IPS-20b (cell line): ENCODE data around the gene NUP214.
A peak's percentile ranks its signal among the peaks of the same experiment; 100 is the strongest.
"Not testable (repeated sequence)": the region's sequence is repeated elsewhere in the genome, so short reads cannot be mapped to it uniquely, and the experiment has no call there.

Source experiments
- H3K27ac ChIP-seq: one replicate; pipeline ENCODE4 v1.5.1; 2013; ENCODE audit warnings: low read length
- H3K27me3 ChIP-seq: 2 replicates; pipeline ENCODE4 v1.6.1; 2013; ENCODE audit warnings: mild to moderate bottlenecking, low read length, inconsistent platforms; ENCODE audit not compliant: insufficient read depth
- H3K36me3 ChIP-seq: 2 replicates; pipeline ENCODE4 v1.6.1; 2013; ENCODE audit warnings: low read depth, mild to moderate bottlenecking, inconsistent platforms, low read length, moderate library complexity; ENCODE audit not compliant: insufficient read depth
- H3K4me1 ChIP-seq: 2 replicates; pipeline ENCODE4 v1.6.1; 2013; ENCODE audit warnings: mild to moderate bottlenecking, control low read depth, inconsistent platforms, low read length, moderate library complexity; ENCODE audit not compliant: insufficient read depth
- H3K4me3 ChIP-seq: 2 replicates; pipeline ENCODE4 v1.5.1; 2013; ENCODE audit warnings: mild to moderate bottlenecking, low read length, inconsistent platforms
- H3K9ac ChIP-seq: 2 replicates; pipeline ENCODE4 v1.6.1; 2013; ENCODE audit warnings: low read depth, mild to moderate bottlenecking, inconsistent platforms, low read length, moderate library complexity
- H3K9me3 ChIP-seq: 2 replicates; pipeline ENCODE4 v1.6.1; 2013; ENCODE audit warnings: mild to moderate bottlenecking, low read depth, low read length, inconsistent platforms; ENCODE audit not compliant: insufficient read depth

Gene NUP214

GRCh38 chr9:131111186-131111853 is 14.1 kb upstream of the NUP214 start:
- Histone ChIP-seq H3K27ac (peak overlapping the region; percentile 80), H3K4me3 (no peak overlapping the region), H3K4me1 (peaks cover 10% of the 10 kb centered on the region; the same call in 1 of the 2 replicates), H3K36me3 (peaks cover 68% of the 10 kb centered on the region), H3K27me3 (no peaks in the 10 kb centered on the region), H3K9me3 (no peaks in the 10 kb centered on the region), H3K9ac (peak overlapping the region; percentile 58; the same call in 1 of the 2 replicates)

DNA sequence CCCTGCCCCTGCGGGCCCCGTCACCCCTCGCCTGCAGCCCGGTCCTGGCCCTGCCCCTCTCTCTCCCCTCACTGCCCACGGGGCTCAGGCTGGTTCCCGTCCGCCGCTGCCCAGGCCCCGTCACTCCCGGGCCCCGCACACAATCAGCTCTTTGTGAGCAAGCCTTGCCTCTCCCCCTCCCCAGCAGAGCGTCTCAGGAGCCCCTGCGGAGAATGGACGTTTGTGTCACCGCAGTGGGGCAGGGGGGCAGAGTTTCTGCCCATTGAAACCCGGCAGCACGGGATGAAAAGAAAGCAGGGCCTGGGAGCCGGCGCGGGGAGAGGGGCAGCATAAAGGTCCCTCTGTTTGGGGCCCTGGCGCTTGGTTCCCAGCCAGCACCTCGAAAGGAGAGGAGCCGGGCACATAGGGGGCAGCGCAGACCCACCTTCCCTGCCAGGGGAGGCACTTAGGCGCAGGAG is 13.5 kb upstream of the NUP214 start:
- peaks cover 67% of the 10 kb centered on the region; the same call in 1 of the 2 replicates for H3K36me3 ChIP-seq
- peak overlapping the region; percentile 58; the same call in 1 of the 2 replicates for H3K9ac ChIP-seq
- no peaks in the 10 kb centered on the region for H3K27me3 ChIP-seq
- peak overlapping the region; percentile 80 for H3K27ac ChIP-seq
- H3K4me1 ChIP-seq = peaks cover 10% of the 10 kb centered on the region; the same call in 1 of the 2 replicates
- H3K9me3 ChIP-seq = no peaks in the 10 kb centered on the region
- no peak overlapping the region for H3K4me3 ChIP-seq

- H3K4me1 ChIP-seq = peaks cover 10% of the 10 kb centered on the region; the same call in 1 of the 2 replicates
- no peak overlapping the region for H3K4me3 ChIP-seq
- peaks cover 67% of the 10 kb centered on the region for H3K36me3 ChIP-seq
- H3K9ac ChIP-seq = peak overlapping the region; percentile 58; the same call in 1 of the 2 replicates
- peak overlapping the region; percentile 17 for H3K27ac ChIP-seq
- H3K27me3 ChIP-seq = no peaks in the 10 kb centered on the region
- no peaks in the 10 kb centered on the region for H3K9me3 ChIP-seq
Measured at GRCh38 chr9:131112374-131113154, 12.8 kb upstream of the NUP214 start.

GRCh38 chr9:131113655-131114054 is 11.7 kb upstream of the NUP214 start:
- Histone ChIP-seq H3K27me3 (no peaks in the 10 kb centered on the region), H3K4me3 (no peak overlapping the region), H3K9me3 (no peaks in the 10 kb centered on the region), H3K27ac (no peak overlapping the region), H3K36me3 (peaks cover 68% of the 10 kb centered on the region), H3K4me1 (peaks cover 10% of the 10 kb centered on the region; the same call in 1 of the 2 replicates), H3K9ac (no peak overlapping the region)

GRCh38 chr9:131114084-131114535 is 11.3 kb upstream of the NUP214 start:
- H3K36me3 ChIP-seq = peaks cover 68% of the 10 kb centered on the region
- no peak overlapping the region for H3K9ac ChIP-seq
- peaks cover 10% of the 10 kb centered on the region; the same call in 1 of the 2 replicates for H3K4me1 ChIP-seq
- no peaks in the 10 kb centered on the region for H3K9me3 ChIP-seq
- H3K27ac ChIP-seq = no peak overlapping the region
- H3K27me3 ChIP-seq = no peaks in the 10 kb centered on the region
- no peak overlapping the region for H3K4me3 ChIP-seq

DNA sequence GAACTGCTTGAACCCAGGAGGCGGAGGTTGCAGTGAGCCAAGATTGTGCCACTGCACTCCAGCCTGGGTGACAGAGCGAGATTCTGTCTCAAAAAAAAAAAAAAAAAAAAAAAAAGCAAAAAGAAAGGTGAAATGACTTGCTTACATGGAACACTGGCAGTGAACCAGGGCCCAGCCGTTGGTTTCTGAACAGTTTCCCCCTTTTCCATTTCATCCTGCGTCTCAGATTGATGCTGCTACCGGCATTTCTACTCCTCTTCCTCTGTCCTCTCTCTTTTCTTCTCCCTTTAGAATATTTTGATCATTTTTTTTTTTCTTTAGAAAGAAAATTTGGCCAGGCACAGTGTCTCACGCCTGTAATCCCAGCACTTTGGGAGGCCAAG is 10.0 kb upstream of the NUP214 start:
- H3K4me1 ChIP-seq, H3K27ac ChIP-seq, H3K27me3 ChIP-seq, H3K9me3 ChIP-seq, H3K4me3 ChIP-seq, H3K9ac ChIP-seq: not testable (repeated sequence)
- H3K36me3 ChIP-seq = peaks cover 74% of the 10 kb centered on the region

GRCh38 chr9:131116281-131117120 is 8.9 kb upstream of the NUP214 start:
- H3K4me3 ChIP-seq = no peak overlapping the region
- H3K9ac ChIP-seq = no peak overlapping the region
- H3K27ac ChIP-seq = no peak overlapping the region
- no peaks in the 10 kb centered on the region for H3K27me3 ChIP-seq
- peaks cover 86% of the 10 kb centered on the region for H3K36me3 ChIP-seq
- peaks cover 4% of the 10 kb centered on the region; the same call in 1 of the 2 replicates for H3K4me1 ChIP-seq
- no peaks in the 10 kb centered on the region for H3K9me3 ChIP-seq

- Histone ChIP-seq H3K4me3 (no peak overlapping the region), H3K27me3 (no peaks in the 10 kb centered on the region), H3K9ac (no peak overlapping the region), H3K36me3 (peaks cover 91% of the 10 kb centered on the region), H3K27ac (no peak overlapping the region), H3K9me3 (no peaks in the 10 kb centered on the region), H3K4me1 (peaks cover under 1% of the 10 kb centered on the region; the same call in 1 of the 2 replicates)
Measured at GRCh38 chr9:131117121-131117761, 8.1 kb upstream of the NUP214 start.

GRCh38 chr9:131117762-131118145 is 7.6 kb upstream of the NUP214 start:
- Histone ChIP-seq H3K9me3 (no peaks in the 10 kb centered on the region), H3K4me3 (no peak overlapping the region), H3K9ac (no peak overlapping the region), H3K4me1 (no peaks in the 10 kb centered on the region), H3K27me3 (no peaks in the 10 kb centered on the region), H3K27ac (no peak overlapping the region), H3K36me3 (peaks cover 89% of the 10 kb centered on the region)

- Histone ChIP-seq H3K9me3 (no peaks in the 10 kb centered on the region), H3K27me3 (no peaks in the 10 kb centered on the region), H3K9ac (no peak overlapping the region), H3K36me3 (peaks cover 77% of the 10 kb centered on the region), H3K4me3 (no peak overlapping the region), H3K27ac (no peak overlapping the region), H3K4me1 (peaks cover 1% of the 10 kb centered on the region; the same call in 1 of the 2 replicates)
Measured at GRCh38 chr9:131119600-131119999, 5.8 kb upstream of the NUP214 start.
